ENCODE data around the gene EFHD2. TPM values are rescaled to one million over a fixed set of nuclear protein-coding genes. Genes with fewer than 3 reads are reported as not detected.
A peak's percentile ranks its signal among the peaks of the same experiment; 100 is the strongest.

EFHD2 gene
- polyA plus RNA-seq, 1 donor from 2014 or later, result 81.8 TPM

DNA sequence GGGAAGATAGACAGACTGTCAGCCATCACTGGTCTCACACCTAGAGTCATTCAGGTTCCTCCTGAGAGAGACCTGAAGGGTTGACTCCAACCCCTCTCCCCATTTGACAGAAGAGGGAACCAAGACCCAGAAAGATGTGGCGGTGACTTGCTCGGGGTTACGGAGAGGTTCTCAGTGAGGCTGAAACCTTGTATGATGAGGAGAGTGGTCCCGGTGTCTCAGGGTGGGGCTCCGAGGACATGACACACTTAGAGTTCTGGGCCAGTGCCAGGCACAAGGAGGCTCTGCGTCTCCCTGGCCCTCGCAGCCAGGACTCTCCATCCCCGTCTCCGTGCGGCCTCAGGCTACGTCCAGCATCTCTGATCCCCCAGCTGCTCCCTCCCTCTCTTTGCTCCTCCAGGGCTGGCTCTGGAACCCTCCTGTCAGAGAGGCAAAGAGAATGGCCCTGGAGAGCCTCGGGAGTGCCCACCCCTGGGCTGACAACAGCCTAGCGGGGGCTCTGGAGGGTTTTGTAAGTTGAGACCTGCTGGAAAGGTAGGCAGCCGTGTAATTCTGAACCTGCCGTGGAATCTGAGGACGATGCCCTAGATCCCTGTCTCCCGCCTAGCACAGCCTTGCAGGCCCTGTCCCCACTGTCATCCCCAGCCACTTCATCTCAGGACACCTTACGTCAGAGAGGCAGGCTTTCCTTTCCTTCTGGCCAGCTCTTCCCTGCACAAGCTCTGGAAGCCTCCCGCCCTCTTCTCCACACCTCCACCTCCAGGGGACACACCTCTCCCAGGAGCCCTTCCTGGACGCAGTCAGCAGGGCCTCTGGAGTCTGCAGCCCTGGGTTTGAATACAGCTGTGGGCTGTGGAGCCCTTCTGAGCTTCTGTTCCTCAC, 4.1 kb downstream of the EFHD2 start:
- peaks cover 47 to 51% (median 50%) of the 10 kb centered on the region in 3 donors for H3K4me1 Mint-ChIP-seq
- H3K4me3 Mint-ChIP-seq, result peak overlapping the region in 2 of 4 donors; percentile 30 to 78
- H3K36me3 Mint-ChIP-seq, result no peaks in the 10 kb centered on the region
- no peaks in the 10 kb centered on the region for H3K27me3 Mint-ChIP-seq
- peak overlapping the region; percentile 64 to 79 (median 73) for H3K27ac Mint-ChIP-seq
- no peaks in the 10 kb centered on the region for H3K9me3 Mint-ChIP-seq

DNA sequence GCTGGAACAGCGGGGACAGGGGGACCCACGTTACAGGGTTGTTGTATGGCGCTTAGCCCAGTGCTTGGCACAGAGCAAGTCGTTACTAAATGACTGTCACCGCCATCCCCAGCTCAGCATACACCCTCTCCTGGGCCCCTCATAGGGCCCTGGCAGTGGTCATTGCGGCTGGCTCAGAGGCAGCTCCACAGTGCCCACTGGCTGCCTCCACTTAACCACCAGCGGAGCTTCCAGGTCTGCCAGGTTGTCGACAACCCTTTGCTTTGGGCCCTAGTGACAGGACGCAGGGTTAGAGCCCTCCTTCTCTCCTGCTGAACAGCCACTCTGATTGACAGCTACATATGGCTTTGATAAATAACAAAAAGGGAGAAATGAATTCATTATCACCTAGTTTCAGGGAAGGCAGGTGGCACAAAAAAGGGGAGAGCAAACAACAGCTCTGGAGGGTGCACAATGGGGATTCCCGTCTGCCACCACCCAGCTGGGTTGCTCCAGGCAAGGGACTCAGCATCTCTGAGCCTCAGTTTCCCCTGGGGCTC, 4.8 kb downstream of the EFHD2 start:
- Mint-ChIP-seq H3K9me3 (no peaks in the 10 kb centered on the region), H3K4me3 (peak overlapping the region in 2 of 4 donors; percentile 65 to 77), H3K27me3 (no peaks in the 10 kb centered on the region), H3K4me1 (peaks cover 42 to 49% (median 45%) of the 10 kb centered on the region in 3 donors), H3K27ac (peak overlapping the region in 1 of 3 donors; percentile 79), H3K36me3 (no peaks in the 10 kb centered on the region)

DNA sequence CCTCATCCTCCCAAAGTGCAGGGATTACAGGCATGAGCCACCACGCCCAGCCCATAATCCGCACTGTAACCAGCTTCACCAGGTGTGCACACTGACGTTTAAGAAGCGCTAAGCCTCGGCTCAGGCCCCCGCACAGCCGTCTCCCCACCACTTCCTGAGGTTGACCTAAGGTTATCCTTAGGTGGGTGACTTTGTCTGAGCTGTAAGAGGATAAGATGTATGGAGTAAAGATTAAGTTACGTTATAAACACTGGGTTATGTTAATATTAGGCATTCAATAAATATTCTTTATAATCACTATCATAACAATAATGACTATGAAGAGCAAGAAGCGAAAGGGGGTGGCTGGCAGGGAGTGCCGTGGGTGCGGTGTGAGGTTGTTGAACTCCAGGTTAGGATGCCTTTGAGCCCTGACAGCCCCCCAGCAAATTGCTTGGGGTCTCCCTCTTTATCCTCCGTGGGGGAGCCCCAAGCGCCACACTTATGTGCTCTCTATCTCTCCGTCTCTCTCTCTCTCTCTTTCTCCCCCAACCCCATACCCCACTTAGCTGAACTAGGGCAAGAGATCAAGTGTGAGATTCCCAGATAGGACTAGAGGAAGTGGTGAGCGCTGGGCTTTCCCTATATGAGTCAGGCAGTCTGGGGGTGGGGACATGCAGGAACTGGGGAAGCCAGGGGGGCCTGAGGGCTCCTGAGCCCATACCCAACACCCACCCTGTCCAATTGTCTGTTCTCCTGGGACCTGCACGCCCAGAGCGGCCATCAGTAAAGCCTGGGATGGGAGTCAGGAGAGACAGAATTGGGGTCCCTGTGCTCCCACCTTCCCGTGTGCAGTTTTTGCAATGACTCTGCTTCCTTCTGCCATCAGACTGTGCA, 7.6 kb downstream of the EFHD2 start:
- peaks cover 3% of the 10 kb centered on the region for H3K36me3 Mint-ChIP-seq
- peak overlapping the region in 3 of 4 donors; percentile 58 to 87 (median 77) for H3K4me3 Mint-ChIP-seq
- no peaks in the 10 kb centered on the region for H3K9me3 Mint-ChIP-seq
- H3K27ac Mint-ChIP-seq, result peak overlapping the region; percentile 79 to 93 (median 91)
- H3K4me1 Mint-ChIP-seq, result peaks cover 34 to 40% (median 38%) of the 10 kb centered on the region in 3 donors
- no peaks in the 10 kb centered on the region for H3K27me3 Mint-ChIP-seq

DNA sequence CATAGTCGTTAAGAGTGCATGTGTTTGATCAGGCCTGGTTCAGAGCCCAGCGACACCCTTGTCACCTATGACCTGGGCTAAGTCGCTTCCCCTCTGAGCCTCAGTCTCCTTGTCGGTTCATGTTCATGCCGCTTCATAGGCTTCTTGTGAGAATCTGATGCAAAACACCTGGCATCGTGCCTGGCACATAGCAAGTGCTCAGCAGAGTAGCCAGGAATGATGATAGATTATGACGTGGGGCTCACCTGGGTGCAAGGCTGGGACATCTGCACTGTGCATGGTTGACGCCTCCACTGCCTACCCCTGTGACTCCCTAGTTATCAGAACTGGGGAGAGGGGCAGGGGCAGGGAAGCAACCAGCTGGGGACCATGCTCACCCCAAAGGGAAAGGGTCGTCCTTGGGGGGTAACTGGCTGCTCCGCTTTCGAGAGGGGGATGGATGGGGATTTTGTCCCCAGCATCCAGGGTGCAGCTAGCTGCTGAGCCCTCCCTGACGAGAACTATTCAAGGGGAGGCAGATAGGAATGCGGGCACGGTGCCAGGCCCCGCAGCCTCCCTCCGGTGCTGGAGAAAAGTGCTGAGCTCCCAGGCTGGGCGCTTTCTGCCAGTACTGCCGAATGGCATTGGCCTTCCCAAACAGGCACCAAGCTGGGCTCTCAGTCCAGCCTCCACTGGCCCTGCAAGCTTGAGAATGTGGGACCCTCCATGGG, 9.3 kb downstream of the EFHD2 start:
- Mint-ChIP-seq H3K4me3 (no peak overlapping the region), H3K9me3 (no peaks in the 10 kb centered on the region), H3K27me3 (no peaks in the 10 kb centered on the region), H3K36me3 (peaks cover 3% of the 10 kb centered on the region), H3K4me1 (peaks cover 31 to 34% (median 34%) of the 10 kb centered on the region in 3 donors), H3K27ac (peak overlapping the region in 1 of 3 donors; percentile 87)

DNA sequence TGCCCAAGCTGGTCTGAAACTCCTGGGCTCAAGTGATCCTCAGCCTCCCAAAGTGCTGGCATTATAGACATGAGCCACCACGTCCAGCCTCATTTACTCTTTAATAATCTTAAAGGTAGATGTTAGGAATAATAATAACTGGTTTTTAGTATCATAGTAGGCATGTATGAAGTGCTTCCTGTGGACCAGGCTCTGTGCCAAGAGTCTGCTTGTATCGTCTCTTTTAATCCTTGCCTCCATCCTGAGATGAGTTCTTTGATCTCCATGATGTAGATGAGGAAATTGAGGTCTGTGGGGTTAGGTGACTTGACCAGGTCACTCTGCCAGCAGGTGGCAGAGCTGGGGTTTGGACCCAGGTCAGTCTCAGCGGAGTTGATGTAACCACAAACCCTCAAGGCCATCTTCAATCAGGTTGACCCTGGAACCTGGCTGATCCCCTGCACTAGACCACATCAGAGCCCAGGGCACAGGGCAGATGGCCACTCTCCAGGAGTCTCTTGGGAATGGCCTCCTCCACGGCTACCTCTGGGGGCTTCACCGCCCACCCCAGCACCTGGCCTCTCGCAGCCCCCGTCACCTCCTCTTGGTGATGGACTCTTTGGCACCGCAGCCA, 11.3 kb downstream of the EFHD2 start:
- Mint-ChIP-seq H3K36me3 (peaks cover 3% of the 10 kb centered on the region), H3K27ac (peak overlapping the region in 2 of 3 donors; percentile 63 to 95), H3K4me1 (peaks cover 18 to 21% (median 18%) of the 10 kb centered on the region in 3 donors), H3K4me3 (peak overlapping the region in 1 of 4 donors; percentile 65), H3K27me3 (no peaks in the 10 kb centered on the region), H3K9me3 (no peaks in the 10 kb centered on the region)

DNA sequence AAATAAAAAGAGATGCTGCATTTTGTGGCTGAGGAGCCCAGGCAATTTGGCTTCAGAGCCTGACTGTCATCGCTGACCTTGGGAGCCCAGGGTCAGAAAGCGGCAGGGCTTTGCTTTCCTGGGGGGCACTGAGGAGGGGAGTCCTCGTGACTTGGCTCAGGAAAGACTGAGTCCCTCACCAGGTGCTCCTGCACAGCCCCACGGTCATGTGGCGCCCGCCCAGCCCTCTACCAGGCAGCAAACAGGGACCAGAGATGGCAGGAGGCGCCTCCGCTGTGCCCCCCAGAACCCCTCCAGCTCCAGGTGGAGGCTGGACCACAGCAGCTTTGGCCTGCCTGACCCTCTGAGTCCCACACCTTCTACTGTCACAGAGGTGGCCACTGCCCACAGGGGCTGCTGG, 13.2 kb downstream of the EFHD2 start:
- Mint-ChIP-seq H3K27me3 (no peaks in the 10 kb centered on the region), H3K4me3 (no peak overlapping the region), H3K4me1 (peaks cover 0 to 4% (median 2%) of the 10 kb centered on the region in 3 donors), H3K9me3 (no peaks in the 10 kb centered on the region), H3K27ac (peak overlapping the region in 1 of 3 donors; percentile 53), H3K36me3 (peaks cover 5% of the 10 kb centered on the region)

DNA sequence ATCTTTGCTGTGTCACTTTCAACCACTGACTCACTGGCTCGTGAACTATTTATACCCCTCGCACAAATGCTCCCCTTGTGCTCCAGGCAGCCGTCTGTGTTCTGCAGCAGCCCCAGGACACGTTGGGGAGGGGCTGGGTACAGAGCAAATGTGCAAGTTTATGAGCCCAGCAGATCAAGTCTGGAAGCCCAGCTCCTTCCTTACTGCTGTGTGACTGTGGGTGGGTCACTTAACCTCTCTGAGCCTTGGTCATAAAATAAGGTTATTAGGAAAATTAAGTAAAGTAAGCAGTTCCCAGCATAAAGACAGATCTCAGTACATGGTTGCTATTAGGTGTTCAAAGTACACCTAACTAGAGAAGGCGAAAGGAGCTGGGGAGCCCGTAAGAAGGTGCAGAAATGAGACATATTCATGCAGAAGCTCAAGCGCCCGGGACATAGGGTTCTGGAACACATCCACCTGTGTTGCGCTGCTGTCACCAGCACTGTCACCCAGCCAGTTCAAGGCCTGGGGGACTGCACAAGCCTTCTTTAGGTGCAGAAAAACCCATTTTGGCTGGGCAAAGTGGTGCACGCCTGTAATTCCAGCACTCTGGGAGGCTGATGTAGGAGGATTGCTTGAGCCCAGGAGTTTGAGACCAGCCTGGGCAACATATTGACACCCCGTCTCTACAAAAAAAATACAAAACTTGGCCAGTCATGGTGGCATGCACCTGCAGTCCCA, 13.8 kb downstream of the EFHD2 start:
- peak overlapping the region in 1 of 3 donors; percentile 53 for H3K27ac Mint-ChIP-seq
- H3K36me3 Mint-ChIP-seq, result peaks cover 5% of the 10 kb centered on the region
- H3K4me1 Mint-ChIP-seq, result peaks cover 0 to 4% (median 1%) of the 10 kb centered on the region in 3 donors
- H3K27me3 Mint-ChIP-seq, result no peaks in the 10 kb centered on the region
- no peaks in the 10 kb centered on the region for H3K9me3 Mint-ChIP-seq
- peak overlapping the region in 1 of 4 donors; percentile 28 for H3K4me3 Mint-ChIP-seq

DNA sequence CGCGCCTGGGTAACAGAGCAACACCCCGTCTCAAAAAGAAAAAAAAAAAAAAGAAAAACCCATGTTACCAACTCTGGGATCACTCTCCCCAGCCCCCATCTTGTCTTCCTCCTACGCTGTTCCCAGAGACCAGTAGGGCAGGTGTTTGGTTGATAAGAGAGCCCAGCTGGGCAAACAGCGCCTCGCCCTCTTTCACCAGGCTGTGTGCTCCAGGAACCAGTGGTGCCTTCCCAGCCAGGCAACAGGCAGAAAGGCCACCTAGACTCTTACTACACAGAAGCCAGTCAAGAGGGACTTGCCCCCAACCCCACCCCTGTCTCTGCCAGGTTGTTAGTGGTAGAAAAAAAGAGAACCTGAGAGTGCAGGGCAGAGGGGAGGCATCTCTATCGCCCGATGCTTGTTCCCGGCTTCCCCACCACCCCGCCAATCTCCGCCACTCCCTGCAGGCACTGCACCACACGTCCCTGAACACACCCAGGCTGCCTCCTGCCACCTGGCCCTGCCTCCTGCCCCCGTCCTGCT, 14.5 kb downstream of the EFHD2 start:
- Mint-ChIP-seq H3K36me3 (peaks cover 5% of the 10 kb centered on the region), H3K27me3 (no peaks in the 10 kb centered on the region), H3K9me3 (no peaks in the 10 kb centered on the region), H3K27ac (peak overlapping the region in 2 of 3 donors; percentile 12 to 34), H3K4me3 (no peak overlapping the region), H3K4me1 (peaks cover 0 to 4% (median 0%) of the 10 kb centered on the region in 3 donors)

DNA sequence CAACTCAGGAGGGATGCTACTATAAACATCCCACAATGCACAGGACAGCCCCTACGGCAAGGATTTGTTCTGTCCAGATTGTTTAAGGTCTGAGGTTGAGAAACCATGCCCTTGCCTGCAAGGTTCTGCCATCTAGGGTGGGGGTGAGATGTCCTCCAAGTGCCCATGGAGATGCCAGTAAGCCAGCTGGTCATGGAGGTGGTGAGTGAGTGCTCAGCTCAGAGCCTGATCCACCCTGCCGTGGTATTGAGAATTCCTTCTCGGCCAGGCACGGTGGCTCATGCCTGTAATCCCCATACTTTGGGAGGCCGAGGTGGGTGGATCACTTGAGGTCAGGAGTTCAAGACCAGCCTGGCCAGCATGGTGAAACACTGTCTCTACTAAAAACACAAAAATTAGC, 15.3 kb downstream of the EFHD2 start:
- Mint-ChIP-seq H3K27me3 (no peaks in the 10 kb centered on the region), H3K27ac (peak overlapping the region in 1 of 3 donors; percentile 32), H3K9me3 (no peaks in the 10 kb centered on the region), H3K4me1 (peaks cover 0 to 4% (median 0%) of the 10 kb centered on the region in 3 donors), H3K36me3 (peaks cover 5% of the 10 kb centered on the region), H3K4me3 (no peak overlapping the region)

DNA sequence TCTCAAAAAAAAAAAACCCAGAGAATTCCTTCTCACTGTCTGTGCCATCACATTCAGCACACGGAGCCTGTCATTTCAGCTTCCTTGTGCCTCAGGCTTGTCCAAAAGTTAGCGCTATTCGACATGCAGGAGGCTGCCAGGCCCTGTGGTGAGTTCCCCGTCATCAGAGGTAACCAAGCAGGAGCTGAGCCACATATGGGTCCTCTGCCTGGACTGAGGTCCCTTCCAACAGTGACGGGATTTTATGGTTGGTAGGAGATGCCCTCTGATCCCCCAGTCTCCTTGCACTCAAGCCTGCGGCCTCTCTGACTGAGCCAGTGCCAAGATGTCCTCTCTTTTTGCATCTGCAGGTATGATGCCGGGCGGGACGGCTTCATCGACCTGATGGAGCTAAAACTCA, 15.8 kb downstream of the EFHD2 start:
- peak overlapping the region in 1 of 3 donors; percentile 53 for H3K27ac Mint-ChIP-seq
- H3K36me3 Mint-ChIP-seq, result peaks cover 2% of the 10 kb centered on the region
- H3K4me1 Mint-ChIP-seq, result peaks cover 0 to 1% (median 0%) of the 10 kb centered on the region in 3 donors
- H3K9me3 Mint-ChIP-seq, result no peaks in the 10 kb centered on the region
- H3K27me3 Mint-ChIP-seq, result no peaks in the 10 kb centered on the region
- H3K4me3 Mint-ChIP-seq, result no peak overlapping the region

DNA sequence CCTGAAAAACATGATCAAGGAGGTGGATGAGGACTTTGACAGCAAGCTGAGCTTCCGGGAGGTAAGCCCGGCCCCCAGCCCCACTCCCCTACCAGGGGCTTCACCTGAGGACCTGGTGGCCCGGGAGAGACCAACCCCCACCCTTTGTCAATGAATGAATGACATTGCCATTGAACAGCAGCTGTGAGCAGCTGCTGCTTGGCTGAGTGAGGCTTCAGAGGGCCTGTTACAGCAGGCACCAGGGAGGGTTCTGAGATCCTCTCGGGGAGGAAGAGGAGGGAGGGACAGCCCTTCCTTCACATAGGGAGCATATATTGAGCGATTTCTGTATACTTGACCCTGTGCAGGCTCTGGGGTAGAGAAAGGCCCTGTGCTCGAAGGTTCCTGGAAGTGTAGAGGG, 16.3 kb downstream of the EFHD2 start:
- Mint-ChIP-seq H3K27ac (peak overlapping the region in 2 of 3 donors; percentile 19 to 86), H3K27me3 (no peaks in the 10 kb centered on the region), H3K9me3 (no peaks in the 10 kb centered on the region), H3K4me1 (peaks cover 0 to 1% (median 0%) of the 10 kb centered on the region in 3 donors), H3K36me3 (peaks cover 2% of the 10 kb centered on the region), H3K4me3 (no peak overlapping the region)

DNA sequence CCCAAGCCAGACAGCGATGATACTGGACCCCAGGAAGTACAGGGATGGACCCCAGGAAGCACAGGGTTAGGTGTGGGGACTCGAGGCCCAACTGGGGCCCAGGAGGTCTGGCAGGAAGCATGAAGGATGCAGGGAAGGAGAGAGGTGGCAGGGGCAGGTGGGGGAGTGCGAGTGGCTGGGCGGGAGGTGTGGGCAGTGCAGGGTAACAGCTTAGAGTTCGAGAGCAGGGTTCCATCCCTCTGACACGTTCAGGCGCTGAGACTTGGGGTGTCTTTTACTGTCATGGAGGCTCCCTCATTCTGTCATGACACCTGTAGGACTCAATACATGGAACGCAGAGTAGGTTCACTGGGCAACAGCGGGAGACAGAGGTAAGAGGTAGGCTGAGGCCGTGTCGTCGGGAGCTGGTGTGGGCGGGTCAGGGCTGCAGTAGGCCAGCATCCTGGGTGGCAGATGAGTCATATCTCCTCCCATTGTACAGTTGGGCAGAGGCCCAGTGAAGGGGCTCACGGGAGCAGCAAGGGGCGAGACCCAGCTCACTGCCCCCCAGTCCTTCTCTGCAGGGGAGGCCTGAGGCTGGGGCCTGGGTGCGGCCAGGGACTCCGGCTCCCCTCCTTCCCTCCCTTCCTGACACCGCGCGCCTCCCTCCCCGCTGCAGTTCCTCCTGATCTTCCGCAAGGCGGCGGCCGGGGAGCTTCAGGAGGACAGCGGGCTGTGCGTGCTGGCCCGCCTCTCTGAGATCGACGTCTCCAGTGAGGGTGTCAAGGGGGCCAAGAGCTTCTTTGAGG, 17.0 kb downstream of the EFHD2 start:
- Mint-ChIP-seq H3K27me3 (no peaks in the 10 kb centered on the region), H3K9me3 (no peaks in the 10 kb centered on the region), H3K4me1 (peaks cover 0 to 1% (median 0%) of the 10 kb centered on the region in 3 donors), H3K36me3 (peaks cover 2% of the 10 kb centered on the region), H3K4me3 (peak overlapping the region in 1 of 4 donors; percentile 56), H3K27ac (peak overlapping the region in 2 of 3 donors; percentile 19 to 86)

Data from IgD-negative memory B cell (primary cell).